Naive thymus-derived CD8-positive, alpha-beta T cell (primary cell): ENCODE measurements around the gene FGD6. TPM values are rescaled to one million over a fixed set of nuclear protein-coding genes. Genes with fewer than 3 reads are reported as not detected.

Source experiments
- ATAC-seq, 2 donors: fragments of 150-1000 bp; cut with Tn5 transposase in 1 of 2; sonication (Bioruptor Pico), chemical (Tn5 transposase) in 1 of 2; 1 replicate in 1 of 2; 2 replicates in 1 of 2; pipeline ENCODE4 v1.10.0; 2021; ENCODE audit warnings: mild to moderate bottlenecking in 2 of 2, moderate library complexity in 2 of 2
- POLR2A ChIA-PET: fragments of 350-600 bp; sonication (Branson Sonifier 250); formaldehyde crosslinking; loops from one replicate; lab custom pipeline; 2021; ENCODE audit warnings: antibody characterized with exemption; lab: Charles Lee
- DNase-seq, 10 donors: peaks; one replicate each; pipeline versions ENCODE4 v3.0.0 to v3.0.0-alpha.2; 2020 to 2022
- H3K27ac Mint-ChIP-seq, 10 donors: one replicate each; pipeline ENCODE4 v1.8.0; 2020 to 2022; ENCODE audit warnings: mild to moderate bottlenecking in 10 of 10, mixed read lengths in 10 of 10, moderate library complexity in 4 of 10, inconsistent platforms in 1 of 10
- H3K27me3 Mint-ChIP-seq, 5 donors: one replicate each; pipeline ENCODE4 v1.8.0; 2021 to 2022; ENCODE audit warnings: mixed read lengths in 5 of 5
- H3K36me3 Mint-ChIP-seq, 3 donors: one replicate each; pipeline ENCODE4 v1.8.0; 2020 to 2022; ENCODE audit warnings: mixed read lengths in 3 of 3, mild to moderate bottlenecking in 2 of 3, inconsistent platforms in 1 of 3
- H3K4me1 Mint-ChIP-seq, 4 donors: one replicate each; pipeline ENCODE4 v1.8.0; 2021 to 2022; ENCODE audit warnings: mixed read lengths in 4 of 4
- H3K4me3 Mint-ChIP-seq, 10 donors: one replicate each; pipeline ENCODE4 v1.8.0; 2020 to 2022; ENCODE audit warnings: mild to moderate bottlenecking in 10 of 10, mixed read lengths in 10 of 10, moderate library complexity in 6 of 10, inconsistent platforms in 1 of 10
- H3K9me3 Mint-ChIP-seq, 9 donors: one replicate each; pipeline ENCODE4 v1.8.0; 2020 to 2022; ENCODE audit warnings: mixed read lengths in 9 of 9, mild to moderate bottlenecking in 3 of 9, inconsistent platforms in 1 of 9, moderate library complexity in 1 of 9
- polyA plus RNA-seq, 3 donors: library from polyadenylated mRNA; unstranded; fragments of 300-500 nt; fragmentation: Illumina TruSeq; gene quantifications; one replicate each; pipeline ENCODE4 v1.2.3, GENCODE V29; 2021
- total RNA-seq, 8 experiments: library from RNA in 2 of 8; stranded (reverse) in 2 of 8; gene quantifications; one replicate each; pipeline ENCODE4 v1.2.3 and lab custom pipeline; 2021 to 2026

Gene FGD6
- total and polyA plus RNA-seq, 5 experiments from 2014 or later = 0.04 to 0.99 (median 0.47) TPM; not detected in 1

- Mint-ChIP-seq H3K27ac (no peak overlapping the region), H3K27me3 (peaks cover 0 to 8% (median 4%) of the 10 kb centered on the region in 5 donors), H3K9me3 (no peaks in the 10 kb centered on the region), H3K4me3 (no peak overlapping the region), H3K4me1 (peaks cover 8 to 24% (median 17%) of the 10 kb centered on the region in 4 donors), H3K36me3 (peaks cover 0 to 4% (median 0%) of the 10 kb centered on the region in 3 donors)
- POLR2A ChIA-PET = interaction anchor here (0.7 kb wide), 1 partner anchor 320 kb away, joined by 3 read pairs; no protein-coding TSS in a partner anchor
- ATAC-seq (no peak), DNase-seq (no peak)
These were observed 2.8 kb downstream of the FGD6 start for GRCh38 chr12:95214466-95214865.

- POLR2A ChIA-PET = interaction anchor here (0.7 kb wide), 1 partner anchor 321 kb away, joined by 3 read pairs; no protein-coding TSS in a partner anchor
- H3K27me3 Mint-ChIP-seq = peaks cover 0 to 8% (median 4%) of the 10 kb centered on the region in 5 donors
These were observed 3.3 kb downstream of the FGD6 start for GRCh38 chr12:95213928-95214327.

DNA sequence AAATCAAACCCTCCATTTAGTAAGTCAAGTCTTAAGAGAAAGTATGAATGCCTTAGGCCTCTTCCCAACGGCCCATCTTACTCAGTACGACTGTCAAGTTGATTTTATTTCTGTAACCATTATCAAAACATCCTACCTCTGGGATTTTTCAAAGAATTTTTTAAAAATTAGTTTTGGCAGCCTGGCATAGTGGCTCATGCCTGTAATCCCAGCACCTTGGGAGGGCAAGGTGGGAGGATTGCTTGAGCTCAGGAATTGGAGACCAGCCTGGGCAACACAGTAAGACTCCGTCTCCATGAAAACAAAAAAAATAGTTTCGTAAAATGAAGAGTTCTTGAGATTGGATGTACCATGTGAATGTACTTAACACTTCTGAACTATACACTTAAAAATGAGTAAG is 4.1 kb downstream of the FGD6 start:
- no peaks in the 10 kb centered on the region for H3K9me3 Mint-ChIP-seq
- DNase-seq = no peak
- H3K4me3 Mint-ChIP-seq = no peak overlapping the region
- POLR2A ChIA-PET = no interaction called here
- peaks cover 0 to 4% (median 0%) of the 10 kb centered on the region in 3 donors for H3K36me3 Mint-ChIP-seq
- no peak overlapping the region for H3K27ac Mint-ChIP-seq
- no peak for ATAC-seq
- peaks cover 0 to 8% (median 4%) of the 10 kb centered on the region in 5 donors for H3K27me3 Mint-ChIP-seq
- peaks cover 5 to 12% (median 8%) of the 10 kb centered on the region in 4 donors for H3K4me1 Mint-ChIP-seq

More at GRCh38 chr12:95213928-95214327, 3.3 kb downstream of the FGD6 start:
- Mint-ChIP-seq H3K4me3 (no peak overlapping the region), H3K9me3 (no peaks in the 10 kb centered on the region), H3K4me1 (peaks cover 8 to 18% (median 14%) of the 10 kb centered on the region in 4 donors), H3K27ac (no peak overlapping the region), H3K36me3 (peaks cover 0 to 4% (median 0%) of the 10 kb centered on the region in 3 donors)
- ATAC-seq = no peak
- DNase-seq = no peak

GRCh38 chr12:95212586-95212985 is 4.7 kb downstream of the FGD6 start:
- H3K36me3 Mint-ChIP-seq = peaks cover 0 to 2% (median 0%) of the 10 kb centered on the region in 3 donors
- POLR2A ChIA-PET = no interaction called here
- H3K4me1 Mint-ChIP-seq = peaks cover 5 to 11% (median 7%) of the 10 kb centered on the region in 4 donors
- peaks cover 0 to 8% (median 4%) of the 10 kb centered on the region in 5 donors for H3K27me3 Mint-ChIP-seq
- no peaks in the 10 kb centered on the region for H3K9me3 Mint-ChIP-seq
- DNase-seq = no peak
- no peak overlapping the region for H3K4me3 Mint-ChIP-seq
- no peak overlapping the region for H3K27ac Mint-ChIP-seq
- ATAC-seq = no peak

- Mint-ChIP-seq H3K27ac (no peak overlapping the region), H3K9me3 (no peaks in the 10 kb centered on the region), H3K36me3 (no peaks in the 10 kb centered on the region), H3K4me3 (no peak overlapping the region), H3K4me1 (peaks cover 0 to 6% (median 2%) of the 10 kb centered on the region in 4 donors), H3K27me3 (peaks cover 0 to 2% (median 0%) of the 10 kb centered on the region in 5 donors)
- DNase-seq (no peak), ATAC-seq (no peak)
- POLR2A ChIA-PET = interaction anchor here (0.6 kb wide), 1 partner anchor 8 kb away, joined by 3 read pairs; no protein-coding TSS in a partner anchor
These were observed 8.6 kb downstream of the FGD6 start for GRCh38 chr12:95208678-95209077.

GRCh38 chr12:95207407-95207806 is 9.9 kb downstream of the FGD6 start:
- ATAC-seq = no peak
- H3K4me1 Mint-ChIP-seq = peaks cover 6 to 16% (median 10%) of the 10 kb centered on the region in 4 donors
- no peaks in the 10 kb centered on the region for H3K36me3 Mint-ChIP-seq
- no peaks in the 10 kb centered on the region for H3K9me3 Mint-ChIP-seq
- H3K27me3 Mint-ChIP-seq = peaks cover 0 to 2% (median 0%) of the 10 kb centered on the region in 5 donors
- DNase-seq = no peak
- POLR2A ChIA-PET = interaction anchor here (1.6 kb wide), 1 partner anchor 10 kb away, joined by 3 read pairs; the partner anchor contains the start of genes FGD6 and VEZT
- H3K4me3 Mint-ChIP-seq = no peak overlapping the region
- H3K27ac Mint-ChIP-seq = no peak overlapping the region

DNA sequence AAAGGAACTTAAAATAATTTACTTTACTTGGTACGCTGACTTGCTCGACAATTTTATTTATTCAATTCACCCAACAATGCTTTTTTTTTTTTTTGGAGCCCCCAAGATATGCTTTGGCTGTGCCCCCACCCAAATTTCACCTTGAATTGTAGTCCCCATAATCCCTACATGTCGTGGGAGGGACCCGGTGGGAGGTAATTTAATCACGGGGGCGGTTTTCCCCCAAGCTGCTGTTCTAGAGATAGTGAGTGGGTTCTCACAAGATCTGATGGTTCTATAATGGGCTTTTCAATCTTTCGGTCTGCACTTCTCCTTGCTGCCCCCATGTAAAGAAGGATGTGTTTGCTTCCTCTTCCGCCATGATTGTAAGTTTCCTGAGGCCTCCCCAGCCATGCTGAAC is 10.4 kb downstream of the FGD6 start:
- Mint-ChIP-seq H3K4me1 (peaks cover 6 to 17% (median 10%) of the 10 kb centered on the region in 4 donors), H3K36me3 (no peaks in the 10 kb centered on the region)
- POLR2A ChIA-PET = interaction anchor here (1.6 kb wide), 1 partner anchor 10 kb away, joined by 3 read pairs; the partner anchor contains the start of genes FGD6 and VEZT

GRCh38 chr12:95205685-95206084 is 11.6 kb downstream of the FGD6 start:
- no peak for DNase-seq
- peak overlapping the region in 1 of 10 donors; percentile 75 for H3K27ac Mint-ChIP-seq
- no peaks in the 10 kb centered on the region for H3K9me3 Mint-ChIP-seq
- POLR2A ChIA-PET = no interaction called here
- no peaks in the 10 kb centered on the region for H3K36me3 Mint-ChIP-seq
- peaks cover 0 to 2% (median 0%) of the 10 kb centered on the region in 5 donors for H3K27me3 Mint-ChIP-seq
- no peak for ATAC-seq
- H3K4me3 Mint-ChIP-seq = no peak overlapping the region
- H3K4me1 Mint-ChIP-seq = peaks cover 6 to 21% (median 13%) of the 10 kb centered on the region in 4 donors

More for the DNA sequence above, 10.4 kb downstream of the FGD6 start:
- H3K27me3 Mint-ChIP-seq = peaks cover 0 to 2% (median 0%) of the 10 kb centered on the region in 5 donors
- ATAC-seq (no peak), DNase-seq (no peak)
- H3K4me3 Mint-ChIP-seq = no peak overlapping the region
- H3K9me3 Mint-ChIP-seq = no peaks in the 10 kb centered on the region
- H3K27ac Mint-ChIP-seq = no peak overlapping the region

DNA sequence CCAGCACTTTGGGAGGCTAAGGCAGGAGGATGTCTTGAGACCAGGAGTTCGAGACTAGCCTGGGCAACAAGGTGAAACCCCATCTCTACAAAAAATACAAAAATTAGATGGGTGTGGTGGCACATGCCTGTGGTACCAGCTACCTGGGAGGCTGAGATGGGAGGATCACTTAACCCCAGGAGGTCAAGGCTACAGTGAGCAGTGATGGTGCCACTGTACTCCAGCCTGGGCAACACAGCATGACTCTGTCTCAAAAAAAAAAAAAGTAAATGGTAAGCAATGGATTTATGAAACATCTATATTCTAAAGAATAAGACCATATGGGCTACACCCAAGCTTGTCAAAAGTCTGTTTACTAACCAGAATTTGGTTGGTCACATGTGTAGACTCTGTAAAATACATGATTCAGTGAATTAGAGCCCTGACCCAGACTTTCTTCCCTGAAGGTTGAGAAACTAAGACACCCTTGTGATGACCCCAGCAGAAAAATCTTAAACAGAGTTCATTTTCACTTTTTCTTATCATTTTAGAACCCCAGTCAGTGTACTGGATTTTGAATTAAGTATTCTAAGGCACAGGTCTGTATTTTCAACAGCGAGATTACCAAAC is 12.1 kb downstream of the FGD6 start:
- H3K9me3 Mint-ChIP-seq = no peaks in the 10 kb centered on the region
- H3K27ac Mint-ChIP-seq = no peak overlapping the region
- H3K4me1 Mint-ChIP-seq = peaks cover 6 to 21% (median 13%) of the 10 kb centered on the region in 4 donors
- peaks cover 0 to 2% (median 0%) of the 10 kb centered on the region in 5 donors for H3K27me3 Mint-ChIP-seq
- no peak for DNase-seq
- POLR2A ChIA-PET = no interaction called here
- no peaks in the 10 kb centered on the region for H3K36me3 Mint-ChIP-seq
- no peak overlapping the region for H3K4me3 Mint-ChIP-seq
- ATAC-seq = no peak

- POLR2A ChIA-PET = no interaction called here
- H3K27ac Mint-ChIP-seq = peak overlapping the region in 1 of 10 donors; percentile 6
- DNase-seq = no peak
These were observed 13.0 kb downstream of the FGD6 start for GRCh38 chr12:95204141-95204866.

DNA sequence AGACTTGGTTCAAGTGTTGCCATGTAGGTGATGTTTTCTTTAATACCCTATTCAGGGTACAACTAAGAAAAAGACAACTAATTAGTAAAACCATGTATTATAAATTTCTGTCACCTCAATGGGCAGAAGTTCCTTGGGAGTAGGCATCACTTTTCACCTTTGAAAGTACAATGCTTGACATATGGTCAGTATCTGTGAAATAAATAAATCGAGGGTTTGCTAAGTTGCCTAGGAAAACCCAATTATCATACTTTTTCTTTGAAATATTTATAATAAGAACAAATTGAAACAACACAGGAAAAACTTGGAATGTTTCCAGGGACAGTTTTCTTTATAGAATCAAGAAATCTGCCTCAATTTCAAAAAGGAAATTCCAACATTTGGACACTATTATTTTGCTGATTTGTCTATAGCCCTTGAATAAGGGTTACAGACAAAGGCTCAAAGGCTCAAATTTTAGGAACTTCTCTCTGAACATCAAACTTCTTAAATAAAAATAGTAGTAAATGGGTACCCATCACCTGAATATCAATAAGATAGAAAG is 13.7 kb downstream of the FGD6 start:
- Mint-ChIP-seq H3K27me3 (no peaks in the 10 kb centered on the region), H3K36me3 (no peaks in the 10 kb centered on the region), H3K9me3 (no peaks in the 10 kb centered on the region), H3K4me1 (peaks cover 6 to 21% (median 13%) of the 10 kb centered on the region in 4 donors), H3K4me3 (no peak overlapping the region), H3K27ac (no peak overlapping the region)
- ATAC-seq (no peak), DNase-seq (no peak)
- POLR2A ChIA-PET = no interaction called here

More at GRCh38 chr12:95204141-95204866, 13.0 kb downstream of the FGD6 start:
- no peaks in the 10 kb centered on the region for H3K36me3 Mint-ChIP-seq
- H3K4me1 Mint-ChIP-seq = peaks cover 6 to 21% (median 13%) of the 10 kb centered on the region in 4 donors
- H3K9me3 Mint-ChIP-seq = no peaks in the 10 kb centered on the region
- H3K4me3 Mint-ChIP-seq = peak overlapping the region in 1 of 10 donors; percentile 46
- no peak for ATAC-seq
- H3K27me3 Mint-ChIP-seq = no peaks in the 10 kb centered on the region

GRCh38 chr12:95202691-95203486 is 14.4 kb downstream of the FGD6 start:
- no peaks in the 10 kb centered on the region for H3K9me3 Mint-ChIP-seq
- POLR2A ChIA-PET = interaction anchor here (1.2 kb wide), 1 partner anchor 14 kb away, joined by 4 read pairs; the partner anchor contains the start of genes FGD6 and VEZT
- peaks cover 6 to 21% (median 13%) of the 10 kb centered on the region in 4 donors for H3K4me1 Mint-ChIP-seq
- no peaks in the 10 kb centered on the region for H3K27me3 Mint-ChIP-seq
- H3K27ac Mint-ChIP-seq = peak overlapping the region in 1 of 10 donors; percentile 15
- H3K36me3 Mint-ChIP-seq = no peaks in the 10 kb centered on the region
- H3K4me3 Mint-ChIP-seq = no peak overlapping the region
- no peak for ATAC-seq
- no peak for DNase-seq
